ENCODE data around the gene ACAP1.

- TF ChIP-seq POLR2AphosphoS5 (IDR thresholded peaks at IDR 0.05; ENCODE audit: borderline replicate concordance, low read depth, low read length) (no peak), EZH2 (IDR thresholded peaks at IDR 0.05) (no peak)
Observed at GRCh38 chr17:7367918-7368598, 31.7 kb downstream of the ACAP1 start.

Measured in SK-N-MC (cell line).